GM19035 (cell line): Measurements from ENCODE around the gene PAN3.
A peak's percentile ranks its signal among the peaks of the same experiment; 100 is the strongest.

Experiments used
- ATAC-seq: cut with Tn5 transposase; IDR thresholded peaks from one replicate; pipeline ENCODE4 v1.9.1; 2021; ENCODE audit not compliant: unreplicated experiment

The PAN3 gene

GRCh38 chr13:28219408-28220099 is 81.2 kb downstream of the PAN3 start:
- ATAC-seq: no peak

GRCh38 chr13:28220166-28220565 is 81.8 kb downstream of the PAN3 start:
- no peak for ATAC-seq

GRCh38 chr13:28229522-28230411 is 91.4 kb downstream of the PAN3 start:
- ATAC-seq: no peak

GRCh38 chr13:28231642-28232041 is 93.3 kb downstream of the PAN3 start:
- no peak for ATAC-seq

GRCh38 chr13:28237944-28238343 is 99.6 kb downstream of the PAN3 start:
- no peak for ATAC-seq

- ATAC-seq: no peak
Observed at GRCh38 chr13:28239374-28239773, 101.0 kb downstream of the PAN3 start.

- no peak for ATAC-seq
Observed at GRCh38 chr13:28245465-28245864, 107.1 kb downstream of the PAN3 start.

- ATAC-seq: no peak
Observed at GRCh38 chr13:28246891-28247290, 108.5 kb downstream of the PAN3 start.

- ATAC-seq: no peak
Observed at GRCh38 chr13:28248080-28248479, 109.7 kb downstream of the PAN3 start.

- no peak for ATAC-seq
Observed at GRCh38 chr13:28250542-28250941, 112.2 kb downstream of the PAN3 start.

- no peak for ATAC-seq
Observed at GRCh38 chr13:28251466-28251865, 113.1 kb downstream of the PAN3 start.

- ATAC-seq: no peak
Observed at GRCh38 chr13:28252547-28252946, 114.2 kb downstream of the PAN3 start.

- no peak for ATAC-seq
Observed at GRCh38 chr13:28257305-28257704, 119.0 kb downstream of the PAN3 start.

GRCh38 chr13:28258417-28258816 is 120.1 kb downstream of the PAN3 start:
- ATAC-seq: no peak

- no peak for ATAC-seq
Observed at GRCh38 chr13:28267497-28267896, 129.2 kb downstream of the PAN3 start.

GRCh38 chr13:28268800-28269223 is 130.5 kb downstream of the PAN3 start:
- ATAC-seq: peak; percentile 98

- ATAC-seq: no peak
Observed at GRCh38 chr13:28271056-28271840, 132.9 kb downstream of the PAN3 start.

- no peak for ATAC-seq
Observed at GRCh38 chr13:28273919-28274318, 135.6 kb downstream of the PAN3 start.

- ATAC-seq: no peak
Observed at GRCh38 chr13:28282451-28282850, 144.1 kb downstream of the PAN3 start.

GRCh38 chr13:28283600-28283999 is 145.3 kb downstream of the PAN3 start:
- no peak for ATAC-seq

- no peak for ATAC-seq
Observed at GRCh38 chr13:28286263-28286662, 147.9 kb downstream of the PAN3 start.
